CD4-positive, alpha-beta T cell (primary cell): ENCODE data around the gene ADGRA1. TPM values are rescaled to one million over a fixed set of nuclear protein-coding genes. Genes with fewer than 3 reads are reported as not detected.

Experiments
- ATAC-seq: fragments of 200-7000 bp; cut with Tn5 transposase; one replicate; pipeline ENCODE4 v1.10.0; 2022; ENCODE audit warnings: mild to moderate bottlenecking; ENCODE audit not compliant: poor library complexity
- CTCF ChIA-PET: fragments of 350-600 bp; sonication (Branson Sonifier 250); formaldehyde crosslinking; loops from one replicate; lab custom pipeline; 2021; ENCODE audit warnings: antibody characterized with exemption, inconsistent platforms; lab: Charles Lee
- POLR2A ChIA-PET: fragments of 350-600 bp; sonication (Branson Sonifier 250); formaldehyde crosslinking; loops from one replicate; lab custom pipeline; 2021; ENCODE audit warnings: antibody characterized with exemption, inconsistent platforms; lab: Charles Lee
- DNase-seq, 14 experiments: peaks; one replicate each; pipeline ENCODE4 v3.0.0-alpha.2; 2013 to 2020; ENCODE audit warnings: mixed read lengths in 2 of 14
- H3K27ac ChIP-seq, 2 donors: one replicate each; pipeline versions ENCODE4 v1.5.1 to v1.7.0; 2013; ENCODE audit warnings: low read length in 2 of 2, low read depth in 1 of 2, mild to moderate bottlenecking in 1 of 2
- H3K27me3 ChIP-seq, 2 experiments: 1 replicate in 1 of 2; 2 replicates in 1 of 2; pipeline versions ENCODE4 v1.6.1 to v1.7.0; 2013; ENCODE audit warnings: low read length in 2 of 2, control low read depth in 1 of 2, mild to moderate bottlenecking in 1 of 2, moderate library complexity in 1 of 2; ENCODE audit not compliant: insufficient read depth in 2 of 2, control insufficient read depth in 1 of 2
- H3K36me3 ChIP-seq: one replicate; pipeline ENCODE4 v1.6.1; 2013; ENCODE audit warnings: low read length, control low read depth; ENCODE audit not compliant: insufficient read depth
- H3K4me1 ChIP-seq: one replicate; pipeline ENCODE4 v1.6.1; 2013; ENCODE audit warnings: low read length, control low read depth; ENCODE audit not compliant: insufficient read depth
- H3K4me3 ChIP-seq: one replicate; pipeline ENCODE4 v1.5.1; 2013; ENCODE audit warnings: mild to moderate bottlenecking, low read length, moderate library complexity
- H3K9me3 ChIP-seq, 2 experiments: 1 replicate in 1 of 2; 2 replicates in 1 of 2; pipeline versions ENCODE4 v1.6.1 to v1.7.0; 2013; ENCODE audit warnings: low read length in 2 of 2, mild to moderate bottlenecking in 2 of 2, control low read depth in 1 of 2, moderate library complexity in 1 of 2; ENCODE audit not compliant: control insufficient read depth in 1 of 2, insufficient read depth in 1 of 2
- H3K27ac Mint-ChIP-seq: one replicate; pipeline ENCODE4 v1.8.0; 2020; ENCODE audit warnings: mixed read lengths
- H3K27me3 Mint-ChIP-seq: one replicate; pipeline ENCODE4 v1.8.0; 2021; ENCODE audit warnings: mixed read lengths
- H3K36me3 Mint-ChIP-seq: one replicate; pipeline ENCODE4 v1.8.0; 2021; ENCODE audit warnings: low read depth, mixed read lengths
- H3K4me1 Mint-ChIP-seq: one replicate; pipeline ENCODE4 v1.8.0; 2021; ENCODE audit warnings: low read depth, mixed read lengths
- H3K4me3 Mint-ChIP-seq: one replicate; pipeline ENCODE4 v1.8.0; 2020; ENCODE audit warnings: mild to moderate bottlenecking, mixed read lengths
- H3K9me3 Mint-ChIP-seq: one replicate; pipeline ENCODE4 v1.8.0; 2020; ENCODE audit warnings: mixed read lengths
- intact Hi-C, 2 experiments: fragments of 100-400 bp; cut with DNase I in 1 of 2; cut with micrococcal nuclease in 1 of 2; formaldehyde crosslinking; loops; one replicate each; pipeline versions ENCODE4 v1.15.1 to v1.9.0; 2023 to 2025; cut with DNase I, micrococcal nuclease
- total RNA-seq, 174 experiments: library from RNA in 2 of 174; stranded (reverse) in 2 of 174; gene quantifications; one replicate each; pipeline ENCODE4 v1.2.3 and lab custom pipeline; 2021 to 2026
- TF ChIP-seq, protein P1 (sequence below): fragments of 200-600 bp; IDR thresholded peaks from one replicate; pipeline ENCODE4 v1.8.0; 2022; ENCODE audit warnings: antibody characterized with exemption, mild to moderate bottlenecking

Gene ADGRA1
- total RNA-seq, 2 experiments from 2014 or later: not detected

DNA sequence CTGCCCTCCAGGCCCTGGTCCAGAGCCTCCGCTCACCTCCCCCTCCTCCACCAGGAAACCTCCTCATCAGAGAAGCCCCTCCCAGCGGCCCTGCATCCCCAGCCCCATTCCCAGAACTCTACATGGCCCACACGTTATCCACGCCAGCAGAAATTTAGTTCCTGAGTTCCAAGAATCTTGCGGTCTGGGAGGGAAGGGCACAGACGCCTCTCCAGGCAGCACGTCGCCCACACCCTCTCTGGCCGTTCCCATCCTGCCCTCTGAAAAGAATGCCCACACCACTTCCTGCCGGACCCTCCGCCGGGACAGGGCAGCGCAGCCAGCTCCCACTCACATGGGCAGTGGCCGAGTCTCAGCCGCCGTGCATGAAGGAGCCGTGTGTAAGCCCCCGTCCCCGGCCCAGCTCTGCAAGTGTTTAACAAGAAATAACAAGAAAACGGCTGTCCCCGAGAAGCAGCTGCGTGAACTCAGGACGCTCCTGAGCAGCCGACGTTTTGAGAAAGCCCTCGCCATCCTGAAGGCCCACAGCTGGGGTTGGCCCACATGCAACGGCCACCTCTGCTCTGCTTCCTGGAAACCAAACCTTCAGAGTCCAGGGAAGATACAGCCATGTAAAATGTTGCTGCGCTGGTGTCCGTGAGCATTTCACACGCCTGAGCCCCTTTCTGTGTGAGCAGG is 17.4 kb downstream of the ADGRA1 start:
- H3K4me3 Mint-ChIP-seq: no peak overlapping the region
- H3K27ac ChIP-seq: no peak overlapping the region
- TF ChIP-seq, protein P1, sequence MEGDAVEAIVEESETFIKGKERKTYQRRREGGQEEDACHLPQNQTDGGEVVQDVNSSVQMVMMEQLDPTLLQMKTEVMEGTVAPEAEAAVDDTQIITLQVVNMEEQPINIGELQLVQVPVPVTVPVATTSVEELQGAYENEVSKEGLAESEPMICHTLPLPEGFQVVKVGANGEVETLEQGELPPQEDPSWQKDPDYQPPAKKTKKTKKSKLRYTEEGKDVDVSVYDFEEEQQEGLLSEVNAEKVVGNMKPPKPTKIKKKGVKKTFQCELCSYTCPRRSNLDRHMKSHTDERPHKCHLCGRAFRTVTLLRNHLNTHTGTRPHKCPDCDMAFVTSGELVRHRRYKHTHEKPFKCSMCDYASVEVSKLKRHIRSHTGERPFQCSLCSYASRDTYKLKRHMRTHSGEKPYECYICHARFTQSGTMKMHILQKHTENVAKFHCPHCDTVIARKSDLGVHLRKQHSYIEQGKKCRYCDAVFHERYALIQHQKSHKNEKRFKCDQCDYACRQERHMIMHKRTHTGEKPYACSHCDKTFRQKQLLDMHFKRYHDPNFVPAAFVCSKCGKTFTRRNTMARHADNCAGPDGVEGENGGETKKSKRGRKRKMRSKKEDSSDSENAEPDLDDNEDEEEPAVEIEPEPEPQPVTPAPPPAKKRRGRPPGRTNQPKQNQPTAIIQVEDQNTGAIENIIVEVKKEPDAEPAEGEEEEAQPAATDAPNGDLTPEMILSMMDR: no peak
- H3K9me3 Mint-ChIP-seq: no peaks in the 10 kb centered on the region
- peaks cover 19 to 64% of the 10 kb centered on the region in 2 experiments for H3K9me3 ChIP-seq
- ATAC-seq: no peak
- POLR2A ChIA-PET: no interaction called here
- DNase-seq: no peak
- no peaks in the 10 kb centered on the region for H3K36me3 Mint-ChIP-seq
- no peaks in the 10 kb centered on the region for H3K36me3 ChIP-seq
- peaks cover 13% of the 10 kb centered on the region for H3K27me3 Mint-ChIP-seq
- no peak overlapping the region for H3K27ac Mint-ChIP-seq
- CTCF ChIA-PET: no interaction called here
- H3K4me3 ChIP-seq: no peak overlapping the region
- H3K4me1 ChIP-seq: peaks cover 7% of the 10 kb centered on the region
- peaks cover 0 to 3% of the 10 kb centered on the region in 2 experiments for H3K27me3 ChIP-seq
- intact Hi-C loops: no loop called here
- H3K4me1 Mint-ChIP-seq: peaks cover 4% of the 10 kb centered on the region

DNA sequence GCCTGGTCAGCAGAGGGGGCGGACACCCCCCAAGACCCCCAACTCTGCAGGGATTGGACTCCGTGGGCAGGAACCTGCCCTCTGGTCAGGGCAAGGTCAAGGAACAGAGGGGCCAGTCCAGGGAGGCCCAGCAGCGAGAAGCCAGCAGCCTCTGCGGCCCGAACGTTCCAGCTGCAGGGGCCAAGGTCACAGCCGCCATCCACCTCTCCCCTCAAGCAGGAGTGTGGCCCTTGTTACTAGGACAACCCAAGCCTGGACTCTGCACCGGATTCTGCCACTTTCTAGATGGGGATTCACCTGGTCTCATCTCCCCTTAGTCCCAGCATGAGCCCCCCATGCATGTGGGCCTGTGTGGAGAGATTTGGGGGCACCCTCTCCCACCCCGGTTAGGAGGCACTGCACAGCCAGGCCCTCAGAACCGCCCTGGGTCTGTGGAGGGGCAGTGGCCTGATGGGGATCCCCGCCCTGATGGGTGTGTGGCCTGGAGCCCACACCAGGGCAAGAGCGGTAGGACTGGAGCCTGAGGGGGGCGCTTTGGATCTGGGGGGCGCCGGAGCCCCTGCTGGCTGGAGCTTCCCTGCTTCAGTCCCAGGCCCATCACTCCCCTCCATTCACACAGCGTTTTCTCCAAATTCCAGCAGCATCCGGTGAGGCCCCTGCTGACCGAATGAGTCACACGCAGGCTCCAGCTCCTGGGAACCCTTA is 18.1 kb downstream of the ADGRA1 start:
- Histone ChIP-seq H3K9me3 (peaks cover 19 to 60% of the 10 kb centered on the region in 2 experiments), H3K4me3 (no peak overlapping the region), H3K27ac (no peak overlapping the region), H3K4me1 (peaks cover 4% of the 10 kb centered on the region), H3K36me3 (no peaks in the 10 kb centered on the region), H3K27me3 (peaks cover 0 to 3% of the 10 kb centered on the region in 2 experiments)
- Mint-ChIP-seq H3K4me3 (no peak overlapping the region), H3K27ac (no peak overlapping the region), H3K27me3 (peaks cover 17% of the 10 kb centered on the region), H3K4me1 (peaks cover 4% of the 10 kb centered on the region), H3K9me3 (no peaks in the 10 kb centered on the region), H3K36me3 (no peaks in the 10 kb centered on the region)
- ChIA-PET POLR2A (no interaction called here), CTCF (no interaction called here)
- intact Hi-C loops: no loop called here
- no peak for ATAC-seq
- DNase-seq: no peak
- TF ChIP-seq, protein P1: no peak

DNA sequence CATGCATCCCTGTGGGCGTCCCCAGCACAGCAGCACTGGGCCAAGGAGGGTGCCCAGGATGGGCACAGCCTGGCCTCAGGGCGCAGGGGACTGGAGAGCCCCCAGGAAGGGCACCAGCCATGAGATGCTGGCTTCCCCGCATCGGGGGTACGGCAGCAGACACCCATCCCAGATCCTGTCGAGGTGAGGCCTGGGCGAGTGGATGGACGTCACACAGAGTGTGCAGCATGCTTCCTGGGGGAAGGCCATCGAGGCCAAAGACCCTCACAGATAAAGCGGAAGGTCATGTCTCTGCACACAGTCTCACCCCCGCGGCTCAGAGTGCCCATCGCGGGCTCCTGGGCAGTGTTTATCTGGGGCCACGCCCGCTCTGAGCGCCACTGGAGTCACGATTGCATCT is 18.8 kb downstream of the ADGRA1 start:
- ChIA-PET POLR2A (no interaction called here), CTCF (no interaction called here)
- no peak overlapping the region for H3K4me3 Mint-ChIP-seq
- DNase-seq: no peak
- Histone ChIP-seq H3K27me3 (peaks cover 0 to 3% of the 10 kb centered on the region in 2 experiments), H3K4me3 (no peak overlapping the region), H3K9me3 (peaks cover 19 to 53% of the 10 kb centered on the region in 2 experiments), H3K4me1 (no peaks in the 10 kb centered on the region), H3K36me3 (no peaks in the 10 kb centered on the region), H3K27ac (no peak overlapping the region)
- TF ChIP-seq, protein P1: no peak
- H3K9me3 Mint-ChIP-seq: no peaks in the 10 kb centered on the region
- peaks cover 4% of the 10 kb centered on the region for H3K4me1 Mint-ChIP-seq
- no peaks in the 10 kb centered on the region for H3K36me3 Mint-ChIP-seq
- no peak overlapping the region for H3K27ac Mint-ChIP-seq
- peaks cover 11% of the 10 kb centered on the region for H3K27me3 Mint-ChIP-seq
- intact Hi-C loops: no loop called here
- ATAC-seq: no peak
